Measurements from ENCODE around the gene PARVA.

The PARVA gene

GRCh38 chr11:12560861-12561260, 183.5 kb downstream of the PARVA start:
- DNase-seq = no peak

- no peak for DNase-seq
Measured at GRCh38 chr11:12564012-12564411, 186.6 kb downstream of the PARVA start.

- no peak for DNase-seq
Measured at GRCh38 chr11:12565406-12565805, 188.0 kb downstream of the PARVA start.

- DNase-seq = no peak
Measured at GRCh38 chr11:12567746-12568460, 190.5 kb downstream of the PARVA start.

- no peak for DNase-seq
Measured at GRCh38 chr11:12569499-12570425, 192.4 kb downstream of the PARVA start.

GRCh38 chr11:12573707-12574485, 196.5 kb downstream of the PARVA start:
- no peak for DNase-seq

GRCh38 chr11:12577725-12578644, 200.6 kb downstream of the PARVA start:
- DNase-seq = no peak

- DNase-seq = no peak
Measured at GRCh38 chr11:12581416-12581815, 204.0 kb downstream of the PARVA start.

- peak; percentile 8 for DNase-seq
Measured at GRCh38 chr11:12581923-12582322, 204.6 kb downstream of the PARVA start.
